Heart left ventricle (tissue), 13 donors: Measurements from ENCODE around the gene SLC6A18.

Experiments used
- POLR2A ChIP-seq, 2 donors: fragments of 450-650 bp; IDR thresholded peaks; one replicate each; pipeline ENCODE4 v1.6.1; 2017; ENCODE audit warnings: antibody characterized with exemption in 2 of 2, mild to moderate bottlenecking in 2 of 2, moderate library complexity in 2 of 2
- TF ChIP-seq, protein P1 (sequence below), 12 donors: fragments of 200-600 bp; sonication (generic) in 4 of 12; IDR thresholded peaks; one replicate each; pipeline versions ENCODE4 v1.5.0 to v1.8.0; 2018 to 2022; ENCODE audit warnings: antibody characterized with exemption in 12 of 12, mild to moderate bottlenecking in 5 of 12
- donor health status: ischemic (EF 13 %, LVEDD 7.1; RV severe dilation, severe dysfunction).
- donor health status: DM: no; HTN: yes; CAD: no.
- donor health status: DM: no; HTN: no; CAD: no.
- donor health status: ischemic (EF 25% LVEDD 6.9; RV normal size, moderate dysfunction).
- donor health status: ischemic (EF 25% LVEDD 5.7; RV mildly dilated, moderate dysfunction).
- donor health status: ischemic (EF 35%, LVEDD 5.7; RV mildly dilated, moderate dysfunction).
- donor health status: nonischemic (EF 11% LVEDD 7.7; RV severe dilation, severe dysfunction).
- donor health status: DM: yes; HTN: yes; CAD: no.
- donor health status: PGD.
- donor health status: ischemic (EF 29% LVEDD 5.4; RV normal size, mild dysfunction).
- donor health status: nonischemic (EF 23%, LVEDD 6.1; RV moderate dilation, normal function).

DNA sequence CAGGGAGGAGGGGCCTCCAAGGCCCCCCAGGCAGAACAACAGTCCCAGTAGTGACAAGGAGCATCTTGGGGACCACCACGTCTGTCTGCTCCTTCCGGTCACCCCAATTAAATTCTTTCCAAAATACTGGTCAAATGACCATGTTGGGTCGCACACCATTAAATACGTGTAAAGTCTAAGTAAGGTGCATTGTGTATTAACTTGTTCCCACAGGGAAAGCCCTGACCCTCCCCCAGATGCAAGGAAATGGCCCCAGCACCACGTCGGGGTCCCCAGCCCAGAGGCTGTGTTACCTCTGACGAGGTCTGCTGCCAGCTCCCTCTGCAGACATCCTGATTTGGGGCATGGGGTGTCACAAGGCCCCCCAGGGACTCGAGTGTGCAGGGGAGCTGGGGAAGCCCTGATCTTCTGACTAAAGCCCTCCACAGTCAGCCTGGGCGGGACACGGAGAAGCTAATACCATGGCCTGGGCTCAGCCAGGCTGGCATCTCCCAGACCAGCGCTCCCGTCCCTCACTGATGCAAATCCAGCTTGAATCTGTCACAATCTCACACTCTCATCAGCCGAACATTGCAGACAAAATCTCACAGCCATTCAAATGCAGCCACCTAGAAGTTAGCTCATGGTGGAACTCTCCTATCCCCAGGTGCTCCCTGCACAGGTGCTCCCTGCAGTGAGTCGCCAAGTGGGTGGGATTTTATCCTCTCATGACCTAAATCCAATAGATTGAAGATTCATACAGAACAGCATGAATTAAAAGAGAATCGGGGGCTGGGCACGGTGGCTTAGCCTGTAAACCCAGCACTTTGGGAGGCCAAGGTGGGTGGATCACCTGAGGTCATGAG lies 56.1 kb downstream of the SLC6A18 start:
- TF ChIP-seq, protein P1, sequence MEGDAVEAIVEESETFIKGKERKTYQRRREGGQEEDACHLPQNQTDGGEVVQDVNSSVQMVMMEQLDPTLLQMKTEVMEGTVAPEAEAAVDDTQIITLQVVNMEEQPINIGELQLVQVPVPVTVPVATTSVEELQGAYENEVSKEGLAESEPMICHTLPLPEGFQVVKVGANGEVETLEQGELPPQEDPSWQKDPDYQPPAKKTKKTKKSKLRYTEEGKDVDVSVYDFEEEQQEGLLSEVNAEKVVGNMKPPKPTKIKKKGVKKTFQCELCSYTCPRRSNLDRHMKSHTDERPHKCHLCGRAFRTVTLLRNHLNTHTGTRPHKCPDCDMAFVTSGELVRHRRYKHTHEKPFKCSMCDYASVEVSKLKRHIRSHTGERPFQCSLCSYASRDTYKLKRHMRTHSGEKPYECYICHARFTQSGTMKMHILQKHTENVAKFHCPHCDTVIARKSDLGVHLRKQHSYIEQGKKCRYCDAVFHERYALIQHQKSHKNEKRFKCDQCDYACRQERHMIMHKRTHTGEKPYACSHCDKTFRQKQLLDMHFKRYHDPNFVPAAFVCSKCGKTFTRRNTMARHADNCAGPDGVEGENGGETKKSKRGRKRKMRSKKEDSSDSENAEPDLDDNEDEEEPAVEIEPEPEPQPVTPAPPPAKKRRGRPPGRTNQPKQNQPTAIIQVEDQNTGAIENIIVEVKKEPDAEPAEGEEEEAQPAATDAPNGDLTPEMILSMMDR (IDR thresholded peaks at IDR 0.05): no peak
- no peak for TF ChIP-seq POLR2A (IDR thresholded peaks at IDR 0.05)
